Neural cell (in vitro differentiated cells): ENCODE data around the gene CAP2. TPM values are rescaled to one million over a fixed set of nuclear protein-coding genes. Genes with fewer than 3 reads are reported as not detected.

ENCODE experiments used
- H2AFZ ChIP-seq: fragments of 200-600, 300-800 bp; sonication (generic), shearing (Covaris generic); 2 replicates; pipeline ENCODE4 v1.6.0; 2014; ENCODE audit warnings: low read depth, mild to moderate bottlenecking, antibody characterized with exemption, low read length, moderate library complexity
- H3F3A ChIP-seq: fragments of 200-600 bp; shearing (Covaris generic); 2 replicates; pipeline ENCODE4 v1.6.1; 2016; ENCODE audit warnings: mild to moderate bottlenecking, moderate library complexity, mixed read lengths, antibody characterized with exemption, low read length; ENCODE audit not compliant: insufficient read depth, poor library complexity, severe bottlenecking
- H3K27ac ChIP-seq: fragments of 200-600, 300-800 bp; sonication (generic), shearing (Covaris generic); 2 replicates; pipeline ENCODE4 v1.5.1; 2014; ENCODE audit warnings: mild to moderate bottlenecking, low read length, moderate library complexity
- H3K27me3 ChIP-seq: fragments of 300-800, 200-600 bp; sonication (generic), shearing (Covaris generic); 2 replicates; pipeline ENCODE4 v1.6.0; 2014; ENCODE audit warnings: mild to moderate bottlenecking, low read depth, low read length, moderate library complexity; ENCODE audit not compliant: insufficient read depth
- H3K36me3 ChIP-seq: fragments of 300-800, 200-600 bp; sonication (generic), shearing (Covaris generic); 2 replicates; pipeline ENCODE4 v1.5.1; 2014; ENCODE audit warnings: mild to moderate bottlenecking, antibody characterized with exemption, low read length, moderate library complexity; ENCODE audit not compliant: insufficient read depth
- H3K4me2 ChIP-seq: fragments of 300-800, 200-600 bp; sonication (generic), shearing (Covaris generic); 2 replicates; pipeline ENCODE4 v1.6.0; 2014; ENCODE audit warnings: mild to moderate bottlenecking, low read length
- H3K4me3 ChIP-seq: fragments of 300-800, 200-600 bp; sonication (generic), shearing (Covaris generic); 2 replicates; pipeline ENCODE4 v1.5.1; 2014; ENCODE audit warnings: mild to moderate bottlenecking, low read length, moderate library complexity
- H3K79me2 ChIP-seq: fragments of 200-600 bp; shearing (Covaris generic); replicated peaks from 2 replicates; pipeline ENCODE4 v1.6.0; 2014; ENCODE audit warnings: mild to moderate bottlenecking, low read length, moderate library complexity; ENCODE audit not compliant: insufficient read depth
- H3K9ac ChIP-seq: fragments of 300-800, 200-600 bp; sonication (generic), shearing (Covaris generic); 2 replicates; pipeline ENCODE4 v1.6.1; 2016; ENCODE audit warnings: mild to moderate bottlenecking, low read length, mixed read lengths
- H3K9me2 ChIP-seq: fragments of 200-600 bp; shearing (Covaris generic); 2 replicates; pipeline ENCODE4 v1.6.1; 2016; ENCODE audit warnings: mild to moderate bottlenecking, low read length, mixed read lengths; ENCODE audit not compliant: insufficient read depth
- H3K9me3 ChIP-seq: fragments of 200-600, 300-800 bp; sonication (generic), shearing (Covaris generic); 2 replicates; pipeline ENCODE4 v1.6.1; 2016; ENCODE audit warnings: mild to moderate bottlenecking, mixed run types, low read length, moderate library complexity, mixed read lengths
- H4K20me1 ChIP-seq: fragments of 200-600 bp; shearing (Covaris generic); 2 replicates; pipeline ENCODE4 v1.6.1; 2016; ENCODE audit warnings: mild to moderate bottlenecking, mixed run types; ENCODE audit not compliant: insufficient read depth
- EP300 ChIP-seq: fragments of 450-650 bp; conservative IDR thresholded peaks from 2 replicates; pipeline ENCODE4 v1.6.1; 2014; ENCODE audit warnings: antibody characterized with exemption, mild to moderate bottlenecking, moderate library complexity; ENCODE audit not compliant: poor library complexity, severe bottlenecking
- EZH2 ChIP-seq: fragments of 200-600, 300-800 bp; shearing (Covaris generic), sonication (generic); IDR thresholded peaks from 2 replicates; pipeline ENCODE4 v1.6.1; 2014; ENCODE audit warnings: antibody characterized with exemption, low read length, borderline replicate concordance, mild to moderate bottlenecking; ENCODE audit not compliant: insufficient read depth, poor library complexity, severe bottlenecking
- MXI1 ChIP-seq: fragments of 450-650 bp; conservative IDR thresholded peaks from 2 replicates; pipeline ENCODE4 v1.6.1; 2014; ENCODE audit warnings: antibody characterized with exemption, mild to moderate bottlenecking; ENCODE audit not compliant: poor library complexity, severe bottlenecking
- POLR2AphosphoS5 ChIP-seq: IDR thresholded peaks from 2 replicates; pipeline ENCODE4 v1.6.1; 2012
- RAD21 ChIP-seq: fragments of 450-650 bp; conservative IDR thresholded peaks from 2 replicates; pipeline ENCODE4 v1.6.1; 2014; ENCODE audit warnings: antibody characterized with exemption, mild to moderate bottlenecking, moderate library complexity
- SMC3 ChIP-seq: fragments of 450-650 bp; conservative IDR thresholded peaks from 2 replicates; pipeline ENCODE4 v1.6.1; 2014; ENCODE audit warnings: antibody characterized with exemption, mild to moderate bottlenecking, moderate library complexity; ENCODE audit not compliant: poor library complexity
- TAF1 ChIP-seq: IDR thresholded peaks from 2 replicates; pipeline ENCODE4 v1.6.1; 2012; ENCODE audit warnings: low read depth
- polyA plus RNA-seq: library from polyadenylated mRNA; depleted of rRNA; stranded (reverse); fragments of >200 nt; gene quantifications from 2 replicates; pipeline ENCODE4 v1.2.3, GENCODE V29; 2014
- TF ChIP-seq, protein P1 (sequence below): IDR thresholded peaks from 2 replicates; pipeline ENCODE4 v1.6.1; 2012; ENCODE audit warnings: borderline replicate concordance
- TF ChIP-seq, protein P2 (sequence below): fragments of 450-650 bp; IDR thresholded peaks from 2 replicates; pipeline ENCODE4 v1.5.1; 2014; ENCODE audit warnings: antibody characterized with exemption, mild to moderate bottlenecking, moderate library complexity; ENCODE audit not compliant: poor library complexity, severe bottlenecking

Gene CAP2
- polyA plus RNA-seq, 1 donor from 2014 or later = 13.4 TPM

GRCh38 chr6:17552861-17553260 lies 159.5 kb downstream of the CAP2 start:
- Histone ChIP-seq H3K27ac (no peak overlapping the region), H3K9me2 (no peaks in the 10 kb centered on the region), H3F3A (no peaks in the 10 kb centered on the region), H3K27me3 (no peaks in the 10 kb centered on the region), H3K4me3 (no peak overlapping the region), H3K9me3 (no peaks in the 10 kb centered on the region), H3K9ac (no peak overlapping the region), H2AFZ (no peak overlapping the region), H3K4me2 (no peak overlapping the region), H3K36me3 (peaks cover 5% of the 10 kb centered on the region), H4K20me1 (no peaks in the 10 kb centered on the region), H3K79me2 (no peaks in the 10 kb centered on the region)
- TF ChIP-seq, protein P1, sequence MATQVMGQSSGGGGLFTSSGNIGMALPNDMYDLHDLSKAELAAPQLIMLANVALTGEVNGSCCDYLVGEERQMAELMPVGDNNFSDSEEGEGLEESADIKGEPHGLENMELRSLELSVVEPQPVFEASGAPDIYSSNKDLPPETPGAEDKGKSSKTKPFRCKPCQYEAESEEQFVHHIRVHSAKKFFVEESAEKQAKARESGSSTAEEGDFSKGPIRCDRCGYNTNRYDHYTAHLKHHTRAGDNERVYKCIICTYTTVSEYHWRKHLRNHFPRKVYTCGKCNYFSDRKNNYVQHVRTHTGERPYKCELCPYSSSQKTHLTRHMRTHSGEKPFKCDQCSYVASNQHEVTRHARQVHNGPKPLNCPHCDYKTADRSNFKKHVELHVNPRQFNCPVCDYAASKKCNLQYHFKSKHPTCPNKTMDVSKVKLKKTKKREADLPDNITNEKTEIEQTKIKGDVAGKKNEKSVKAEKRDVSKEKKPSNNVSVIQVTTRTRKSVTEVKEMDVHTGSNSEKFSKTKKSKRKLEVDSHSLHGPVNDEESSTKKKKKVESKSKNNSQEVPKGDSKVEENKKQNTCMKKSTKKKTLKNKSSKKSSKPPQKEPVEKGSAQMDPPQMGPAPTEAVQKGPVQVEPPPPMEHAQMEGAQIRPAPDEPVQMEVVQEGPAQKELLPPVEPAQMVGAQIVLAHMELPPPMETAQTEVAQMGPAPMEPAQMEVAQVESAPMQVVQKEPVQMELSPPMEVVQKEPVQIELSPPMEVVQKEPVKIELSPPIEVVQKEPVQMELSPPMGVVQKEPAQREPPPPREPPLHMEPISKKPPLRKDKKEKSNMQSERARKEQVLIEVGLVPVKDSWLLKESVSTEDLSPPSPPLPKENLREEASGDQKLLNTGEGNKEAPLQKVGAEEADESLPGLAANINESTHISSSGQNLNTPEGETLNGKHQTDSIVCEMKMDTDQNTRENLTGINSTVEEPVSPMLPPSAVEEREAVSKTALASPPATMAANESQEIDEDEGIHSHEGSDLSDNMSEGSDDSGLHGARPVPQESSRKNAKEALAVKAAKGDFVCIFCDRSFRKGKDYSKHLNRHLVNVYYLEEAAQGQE = no peak
- no peak for TF ChIP-seq TAF1
- TF ChIP-seq RAD21 = no peak
- TF ChIP-seq EP300 = no peak
- TF ChIP-seq POLR2AphosphoS5 = no peak
- TF ChIP-seq SMC3 = no peak

DNA sequence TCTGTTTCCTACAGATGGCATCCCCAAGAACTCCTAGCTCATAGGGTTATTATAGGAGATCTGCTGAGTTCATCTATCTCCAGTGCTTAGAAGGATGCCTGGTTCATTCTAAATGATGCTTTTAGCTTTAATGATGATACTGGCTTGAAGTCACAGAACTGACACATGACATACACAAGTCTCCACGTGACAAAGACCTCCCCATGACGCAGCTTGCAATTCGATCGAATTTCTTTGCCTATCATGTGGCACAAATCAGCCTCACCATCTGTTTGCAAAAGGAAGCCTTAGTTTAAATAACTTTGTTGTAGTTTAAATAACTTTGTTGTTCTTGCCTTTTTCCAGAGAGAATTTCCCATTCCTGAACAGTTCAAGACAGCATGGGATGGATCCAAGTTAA lies 162.6 kb downstream of the CAP2 start:
- no peak for TF ChIP-seq SMC3
- TF ChIP-seq, protein P2, sequence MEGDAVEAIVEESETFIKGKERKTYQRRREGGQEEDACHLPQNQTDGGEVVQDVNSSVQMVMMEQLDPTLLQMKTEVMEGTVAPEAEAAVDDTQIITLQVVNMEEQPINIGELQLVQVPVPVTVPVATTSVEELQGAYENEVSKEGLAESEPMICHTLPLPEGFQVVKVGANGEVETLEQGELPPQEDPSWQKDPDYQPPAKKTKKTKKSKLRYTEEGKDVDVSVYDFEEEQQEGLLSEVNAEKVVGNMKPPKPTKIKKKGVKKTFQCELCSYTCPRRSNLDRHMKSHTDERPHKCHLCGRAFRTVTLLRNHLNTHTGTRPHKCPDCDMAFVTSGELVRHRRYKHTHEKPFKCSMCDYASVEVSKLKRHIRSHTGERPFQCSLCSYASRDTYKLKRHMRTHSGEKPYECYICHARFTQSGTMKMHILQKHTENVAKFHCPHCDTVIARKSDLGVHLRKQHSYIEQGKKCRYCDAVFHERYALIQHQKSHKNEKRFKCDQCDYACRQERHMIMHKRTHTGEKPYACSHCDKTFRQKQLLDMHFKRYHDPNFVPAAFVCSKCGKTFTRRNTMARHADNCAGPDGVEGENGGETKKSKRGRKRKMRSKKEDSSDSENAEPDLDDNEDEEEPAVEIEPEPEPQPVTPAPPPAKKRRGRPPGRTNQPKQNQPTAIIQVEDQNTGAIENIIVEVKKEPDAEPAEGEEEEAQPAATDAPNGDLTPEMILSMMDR = no peak
- no peak for TF ChIP-seq EP300
- TF ChIP-seq MXI1 = no peak
- no peak for TF ChIP-seq POLR2AphosphoS5
- TF ChIP-seq EZH2 = no peak
- no peak for TF ChIP-seq TAF1
- TF ChIP-seq, protein P1 = no peak
- TF ChIP-seq RAD21 = no peak
- no peak overlapping the region for H3K9ac ChIP-seq

More for the DNA sequence above, 162.6 kb downstream of the CAP2 start:
- Histone ChIP-seq H3K9me3 (no peaks in the 10 kb centered on the region), H3K4me3 (no peak overlapping the region), H3F3A (no peaks in the 10 kb centered on the region), H3K27me3 (no peaks in the 10 kb centered on the region), H3K79me2 (no peaks in the 10 kb centered on the region), H3K4me2 (no peak overlapping the region), H2AFZ (no peak overlapping the region), H3K9me2 (no peaks in the 10 kb centered on the region), H3K27ac (no peak overlapping the region), H4K20me1 (no peaks in the 10 kb centered on the region), H3K36me3 (peaks cover 5% of the 10 kb centered on the region)
